ENCODE data around the gene NEURL3.

- TF ChIP-seq CTCF (IDR thresholded peaks at IDR 0.05): no peak
- no peak for TF ChIP-seq EZH2phosphoT487 (IDR thresholded peaks at IDR 0.05)
These were observed 15.9 kb downstream of the NEURL3 start for GRCh38 chr2:96489261-96489660.
